GM18868 (cell line): Measurements from ENCODE around the gene TMEM253.

ENCODE experiments used
- ATAC-seq: cut with Tn5 transposase; IDR thresholded peaks from one replicate; pipeline ENCODE4 v1.9.1; 2021; ENCODE audit warnings: mild to moderate bottlenecking, moderate library complexity; ENCODE audit not compliant: unreplicated experiment

Gene TMEM253

GRCh38 chr14:21100931-21101330, at the start of gene TMEM253:
TSS of gene TMEM253 (plus strand) at chr14:21101066. CDS start at chr14:21101344, 278 bp downstream.
- no peak for ATAC-seq

- ATAC-seq, result no peak
These were observed 47.4 kb upstream of the TMEM253 start for GRCh38 chr14:21053184-21054122.

DNA sequence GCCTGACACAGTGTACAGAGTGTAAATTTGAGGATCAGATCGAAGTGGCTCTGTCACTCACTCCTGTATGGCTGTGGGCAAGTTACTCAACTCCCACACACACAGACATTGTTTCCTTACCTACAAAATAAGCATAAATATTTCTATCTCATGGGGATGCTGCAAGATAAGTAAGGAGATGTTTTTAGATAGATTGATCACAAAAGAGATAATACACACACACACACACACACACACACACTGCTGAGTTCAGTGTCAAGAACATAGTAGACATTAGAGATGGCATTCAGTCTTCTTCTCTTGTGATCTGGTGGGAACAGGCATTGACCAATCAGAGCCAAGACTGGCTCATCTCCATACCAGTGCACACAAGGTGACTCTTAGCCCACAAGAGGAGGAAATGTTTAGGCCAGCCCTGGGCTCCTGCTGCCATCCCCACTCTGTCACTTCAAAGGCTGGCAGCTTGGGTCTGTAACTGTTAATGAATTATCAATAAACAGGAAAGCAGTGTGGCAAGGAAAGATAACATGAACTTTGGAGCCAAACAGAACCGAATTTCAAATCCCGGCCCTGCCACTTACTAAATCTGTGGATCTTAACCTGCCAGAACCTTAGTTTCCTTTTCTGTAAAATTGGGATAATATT, 46.6 kb upstream of the TMEM253 start:
- no peak for ATAC-seq

GRCh38 chr14:21054768-21055145, 46.1 kb upstream of the TMEM253 start:
- ATAC-seq, result no peak

GRCh38 chr14:21055432-21056117, 45.3 kb upstream of the TMEM253 start:
- no peak for ATAC-seq

DNA sequence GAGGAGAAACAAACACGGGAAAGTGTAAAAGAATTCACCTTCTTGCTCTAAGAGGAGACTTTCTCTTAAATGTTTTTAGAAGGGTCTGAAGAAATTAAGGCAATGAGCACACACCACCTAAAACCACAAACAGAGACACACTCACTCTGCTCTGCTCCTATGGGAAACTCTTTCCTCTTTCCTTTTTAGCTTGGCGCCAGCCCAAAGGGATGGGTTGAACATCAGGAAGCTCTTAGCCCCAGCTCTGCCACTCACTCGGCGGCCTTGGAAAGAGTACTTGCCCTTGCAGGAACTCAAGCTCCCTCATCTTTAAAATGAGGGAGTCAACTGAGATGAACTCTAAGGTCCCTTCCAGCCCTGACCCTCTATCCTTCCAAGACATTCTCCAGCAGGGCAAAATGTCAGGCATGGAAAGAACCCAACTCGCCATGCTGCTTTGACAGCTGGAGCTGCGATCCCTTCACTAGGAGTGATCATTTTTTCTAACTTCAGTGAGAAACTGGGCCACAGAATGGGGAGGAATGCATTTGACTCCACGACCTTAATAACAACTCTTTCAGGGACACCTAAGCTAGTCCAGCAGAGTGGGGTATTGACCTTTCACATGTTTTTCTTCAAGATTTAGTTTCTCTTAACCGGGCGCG, 44.2 kb upstream of the TMEM253 start:
- no peak for ATAC-seq

DNA sequence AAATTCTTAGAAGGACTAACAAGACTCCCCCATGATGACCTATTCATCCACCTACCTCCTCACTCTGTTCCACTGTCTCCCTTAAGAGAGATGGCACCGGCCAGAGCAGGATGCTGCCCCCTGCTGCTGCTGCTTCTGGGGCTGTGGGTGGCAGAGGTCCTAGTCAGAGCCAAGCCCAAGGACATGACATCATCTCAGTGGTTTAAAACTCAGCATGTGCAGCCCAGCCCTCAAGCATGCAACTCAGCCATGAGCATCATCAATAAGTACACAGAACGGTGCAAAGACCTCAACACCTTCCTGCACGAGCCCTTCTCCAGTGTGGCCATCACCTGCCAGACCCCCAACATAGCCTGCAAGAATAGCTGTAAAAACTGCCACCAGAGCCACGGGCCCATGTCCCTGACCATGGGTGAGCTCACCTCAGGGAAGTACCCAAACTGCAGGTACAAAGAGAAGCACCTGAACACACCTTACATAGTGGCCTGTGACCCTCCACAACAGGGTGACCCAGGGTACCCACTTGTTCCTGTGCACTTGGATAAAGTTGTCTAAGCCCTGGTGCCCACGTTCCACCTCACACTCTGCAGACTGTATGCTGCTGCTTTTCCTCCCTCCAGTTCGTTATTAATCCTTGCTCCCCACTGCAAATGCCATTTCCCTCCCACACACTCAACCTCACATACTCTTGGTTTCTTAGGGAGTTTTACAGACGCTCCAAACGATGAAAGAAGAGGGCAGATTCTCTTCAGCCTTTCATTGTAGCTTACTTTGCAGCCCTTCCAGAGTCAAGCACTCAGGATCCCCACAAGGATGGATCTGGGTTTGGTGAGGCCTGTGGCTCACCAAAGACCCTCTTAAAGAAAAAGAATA, 42.8 kb upstream of the TMEM253 start, which contains the start of gene RNASE8:
Gene RNASE8 (plus strand): TSS at position 20 of the 873 bp plus-strand sequence. CDS start 71 bp downstream, at position 91.
- ATAC-seq, result no peak

GRCh38 chr14:21058903-21059302, 42.0 kb upstream of the TMEM253 start:
- no peak for ATAC-seq

GRCh38 chr14:21059842-21060613, 40.8 kb upstream of the TMEM253 start:
- no peak for ATAC-seq

DNA sequence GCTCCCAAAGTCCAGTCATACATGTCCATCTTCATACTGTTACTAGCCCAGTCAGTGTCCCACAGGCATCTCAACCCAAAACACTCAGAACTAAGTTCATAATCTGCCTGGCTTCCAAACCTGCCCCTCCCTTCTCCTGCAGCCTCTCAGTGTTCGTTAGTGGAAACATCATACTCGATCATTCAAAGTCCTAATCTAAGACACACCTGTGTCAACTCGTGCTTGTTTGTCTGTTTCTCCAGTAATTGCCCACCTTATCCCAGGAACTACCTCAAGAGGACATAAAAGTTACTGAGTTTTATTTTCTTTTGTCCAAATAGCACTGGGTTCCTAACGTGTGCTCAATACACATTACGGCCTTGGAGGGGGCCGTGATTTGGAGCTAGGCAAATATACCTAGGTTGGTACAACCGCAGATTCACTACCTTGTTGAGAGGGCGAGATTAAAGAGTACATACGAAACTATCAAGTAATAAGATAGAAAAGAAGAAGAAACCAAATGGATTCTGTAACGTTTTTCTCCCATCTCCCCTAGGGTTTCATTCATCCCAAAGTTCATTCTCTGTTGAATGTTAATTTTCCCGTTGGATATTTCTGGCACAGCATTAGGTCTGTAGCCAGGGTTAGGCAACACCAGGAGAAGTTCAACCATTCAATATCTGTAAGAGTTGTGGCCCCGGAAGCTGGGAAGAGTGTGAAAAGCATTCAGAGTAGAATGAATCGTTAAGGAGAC, 40.1 kb upstream of the TMEM253 start:
- no peak for ATAC-seq

DNA sequence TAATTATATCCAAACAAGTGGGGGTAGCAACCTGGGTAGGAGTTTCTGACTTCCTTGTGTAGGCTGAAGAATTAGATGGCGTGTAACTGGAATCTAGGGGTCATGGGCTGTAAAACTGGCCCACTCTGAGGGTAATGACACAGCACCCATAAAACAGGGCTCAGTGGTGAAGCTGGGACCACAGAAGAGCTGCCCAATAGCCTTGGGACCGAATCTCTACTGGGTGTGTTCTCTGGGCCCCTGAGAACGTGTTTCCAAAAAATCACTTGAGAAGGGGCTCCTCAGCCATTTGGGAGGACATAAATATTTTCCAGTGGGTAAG, 39.6 kb upstream of the TMEM253 start:
- ATAC-seq, result no peak

DNA sequence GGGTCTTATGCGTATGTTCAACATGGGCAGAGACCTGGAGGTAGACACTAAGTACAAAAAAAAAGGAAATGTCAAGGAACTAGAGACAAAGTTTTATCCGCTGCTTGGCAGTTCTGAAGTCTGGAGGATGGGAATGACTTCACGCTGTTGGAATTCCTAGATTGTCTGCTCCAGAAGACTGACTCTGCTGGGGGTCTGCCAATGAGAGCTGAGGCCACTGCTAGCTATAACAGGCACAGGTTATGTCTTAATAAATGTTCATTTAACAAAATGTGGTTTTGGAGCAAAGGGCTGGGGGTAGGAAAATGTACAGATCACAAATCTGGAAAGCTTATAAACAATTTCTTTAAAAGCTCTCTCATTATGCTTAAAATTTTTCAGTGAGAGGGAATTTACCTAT, 37.4 kb upstream of the TMEM253 start:
- no peak for ATAC-seq

DNA sequence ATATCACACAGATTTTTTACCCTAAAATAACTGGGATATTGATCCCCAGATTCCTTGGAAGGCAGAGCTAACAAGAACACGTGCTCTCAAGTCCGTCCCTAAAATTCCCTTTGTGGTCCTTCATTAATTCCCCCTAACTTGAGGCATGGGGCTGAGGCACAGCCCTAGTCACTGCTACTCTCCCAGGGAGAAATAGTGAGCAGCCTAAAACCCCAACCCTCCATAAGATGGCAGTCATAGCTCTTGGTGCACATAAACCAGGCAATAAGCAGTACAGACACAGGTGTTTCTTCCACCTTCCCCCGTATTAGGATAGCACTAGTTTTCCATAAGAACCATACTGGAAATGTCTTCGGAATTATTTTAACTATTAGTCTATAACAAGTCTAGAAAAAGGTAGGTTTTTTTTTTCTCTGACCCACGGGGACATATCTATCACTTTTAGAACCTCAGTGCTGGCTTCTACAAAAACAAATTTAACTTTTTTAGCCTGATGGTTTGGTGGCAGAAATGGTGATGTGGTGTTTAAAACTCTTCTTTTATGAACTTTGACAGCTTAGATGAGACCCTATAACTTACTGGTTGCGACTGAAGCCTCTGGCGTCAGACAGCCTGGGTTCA, 33.9 kb upstream of the TMEM253 start:
- ATAC-seq, result no peak

DNA sequence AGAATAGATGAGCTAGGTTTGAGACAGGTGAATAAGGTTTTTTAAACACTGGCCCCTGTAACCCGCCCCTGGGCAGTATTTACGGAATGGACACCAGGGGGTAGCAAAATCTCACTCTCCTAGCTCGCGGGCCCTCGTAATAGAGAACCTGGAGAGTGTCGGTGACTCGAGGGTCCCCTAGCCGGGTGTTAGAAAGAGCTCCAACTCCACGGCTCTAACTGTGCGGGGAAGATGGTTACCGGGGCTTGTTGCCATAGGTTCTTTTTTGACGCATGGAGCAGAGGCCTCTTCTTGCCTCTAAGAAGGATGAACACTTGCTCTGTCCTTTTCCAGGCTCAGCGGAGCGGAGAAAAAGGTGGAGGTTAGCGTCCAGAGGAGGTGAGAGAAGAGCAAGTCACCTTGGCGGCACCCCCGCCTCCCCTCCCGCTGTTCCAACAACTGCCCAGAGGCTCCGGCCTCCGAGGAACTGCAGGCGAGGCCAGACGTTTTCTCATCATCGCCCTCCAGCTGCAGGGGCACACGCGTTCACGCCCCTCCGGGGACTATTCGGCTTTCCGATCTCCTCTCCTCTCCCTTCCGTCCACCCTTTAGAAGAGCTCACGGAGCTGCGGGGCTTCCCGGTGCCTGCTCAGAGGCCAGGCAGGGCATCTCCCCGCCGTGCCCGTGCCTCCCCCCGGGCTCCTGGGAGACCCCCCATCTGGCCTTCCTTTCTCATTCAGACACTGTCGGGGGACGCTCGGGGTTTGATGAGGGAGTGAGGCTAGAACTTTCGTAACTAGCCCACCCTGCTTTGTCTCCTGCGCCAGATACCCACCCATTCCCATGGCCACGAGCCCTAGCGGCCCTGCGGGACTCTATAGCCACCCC, 32.1 kb upstream of the TMEM253 start:
- no peak for ATAC-seq

DNA sequence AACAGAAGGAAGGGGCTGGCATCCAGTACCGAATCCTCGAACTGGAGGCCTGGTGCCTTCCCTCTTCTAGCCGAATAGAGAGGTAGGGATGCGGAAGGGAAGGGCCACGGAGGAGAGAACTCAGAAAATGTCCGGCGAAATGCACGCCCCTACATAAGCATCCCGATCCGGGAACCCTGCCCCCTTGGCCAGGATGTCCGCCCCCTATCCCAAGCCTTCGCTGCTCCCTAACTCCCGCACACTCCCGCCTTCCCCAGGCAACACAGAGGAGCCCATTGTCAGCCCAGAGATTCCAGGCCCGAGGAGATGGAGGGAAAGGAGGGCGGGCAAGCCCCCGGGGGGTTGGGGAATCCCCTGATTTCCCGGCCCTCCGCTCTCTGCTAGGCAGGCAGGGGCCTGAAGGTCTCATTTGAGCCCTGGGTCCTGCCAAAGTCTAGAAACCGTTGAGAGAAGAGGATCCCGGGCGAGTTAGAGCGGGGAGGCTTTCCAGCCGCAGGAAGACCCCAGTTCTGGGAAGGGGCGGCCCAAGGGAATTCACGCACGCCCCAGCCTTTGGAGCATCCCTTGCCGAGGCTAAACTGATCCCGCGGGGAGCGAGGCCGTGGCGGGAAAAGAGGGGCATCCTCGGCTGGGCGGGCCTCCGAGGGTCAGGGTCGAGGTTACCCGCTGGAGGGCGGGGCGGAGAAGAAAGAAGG, 31.3 kb upstream of the TMEM253 start:
- ATAC-seq, result no peak

DNA sequence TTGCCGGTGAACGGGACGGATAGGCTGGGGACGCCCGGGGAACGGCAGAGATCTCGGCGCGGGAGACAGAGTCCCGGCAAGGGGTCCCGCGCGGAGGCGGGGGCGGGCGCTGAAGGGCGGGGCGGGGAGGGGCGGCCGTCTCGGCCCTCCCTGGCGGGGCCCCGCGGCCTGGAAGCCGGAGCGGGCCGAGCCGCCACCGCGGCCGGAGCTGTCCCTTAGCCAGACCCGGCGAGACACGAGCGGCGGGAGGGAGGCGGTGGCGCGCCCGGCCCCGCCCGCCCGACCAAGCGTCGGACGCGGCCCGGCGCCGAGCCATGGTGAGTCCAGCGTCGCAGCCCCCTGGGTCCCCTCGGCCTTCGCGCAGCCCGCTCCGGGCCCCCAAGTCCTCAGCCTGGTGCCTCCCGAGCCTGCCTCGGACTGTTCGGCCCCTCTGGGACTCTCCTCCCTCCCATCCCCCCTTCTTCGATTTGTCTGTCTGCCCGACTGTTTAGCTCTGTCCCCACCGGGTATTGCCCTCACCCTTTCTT, 30.7 kb upstream of the TMEM253 start, which contains the start of gene ARHGEF40:
Gene ARHGEF40 (plus strand): TSS at position 222 of the 527 bp plus-strand sequence. CDS start 93 bp downstream, at position 315.
- no peak for ATAC-seq
